Breast epithelium (tissue), 3 donors: ENCODE measurements around the gene TMEM123.

Experiments
- POLR2AphosphoS5 ChIP-seq, 3 donors: sonication (generic); formaldehyde crosslinking; IDR thresholded peaks; one replicate each; pipeline ENCODE4 v1.6.1; 2017; ENCODE audit warnings: antibody characterized with exemption in 3 of 3
- TF ChIP-seq, protein P1 (sequence below), 3 donors: fragments of 450-650 bp; IDR thresholded peaks; one replicate each; pipeline ENCODE4 v1.5.1; 2016 to 2017; ENCODE audit warnings: antibody characterized with exemption in 3 of 3, mild to moderate bottlenecking in 3 of 3, moderate library complexity in 3 of 3

DNA sequence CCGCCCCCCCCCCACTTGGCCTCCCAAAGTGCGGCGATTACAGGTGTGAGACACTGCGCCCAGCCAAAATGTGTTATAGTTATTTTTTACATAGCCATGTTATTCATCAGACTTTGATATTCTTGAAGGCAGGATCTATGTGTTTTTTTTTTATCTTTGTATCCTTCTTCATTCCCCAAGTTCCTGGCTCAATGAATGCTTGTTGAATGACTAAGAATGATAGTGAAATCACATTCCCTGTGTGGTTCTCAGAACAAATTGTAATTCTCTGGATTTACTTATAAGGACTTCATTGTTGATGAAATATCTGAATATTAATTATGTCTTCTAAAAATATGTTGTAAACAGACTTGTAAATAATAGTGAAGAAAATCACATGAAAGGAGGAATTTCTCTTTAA is 44.5 kb upstream of the TMEM123 start:
- TF ChIP-seq POLR2AphosphoS5 (IDR thresholded peaks at IDR 0.05): no peak
- TF ChIP-seq, protein P1, sequence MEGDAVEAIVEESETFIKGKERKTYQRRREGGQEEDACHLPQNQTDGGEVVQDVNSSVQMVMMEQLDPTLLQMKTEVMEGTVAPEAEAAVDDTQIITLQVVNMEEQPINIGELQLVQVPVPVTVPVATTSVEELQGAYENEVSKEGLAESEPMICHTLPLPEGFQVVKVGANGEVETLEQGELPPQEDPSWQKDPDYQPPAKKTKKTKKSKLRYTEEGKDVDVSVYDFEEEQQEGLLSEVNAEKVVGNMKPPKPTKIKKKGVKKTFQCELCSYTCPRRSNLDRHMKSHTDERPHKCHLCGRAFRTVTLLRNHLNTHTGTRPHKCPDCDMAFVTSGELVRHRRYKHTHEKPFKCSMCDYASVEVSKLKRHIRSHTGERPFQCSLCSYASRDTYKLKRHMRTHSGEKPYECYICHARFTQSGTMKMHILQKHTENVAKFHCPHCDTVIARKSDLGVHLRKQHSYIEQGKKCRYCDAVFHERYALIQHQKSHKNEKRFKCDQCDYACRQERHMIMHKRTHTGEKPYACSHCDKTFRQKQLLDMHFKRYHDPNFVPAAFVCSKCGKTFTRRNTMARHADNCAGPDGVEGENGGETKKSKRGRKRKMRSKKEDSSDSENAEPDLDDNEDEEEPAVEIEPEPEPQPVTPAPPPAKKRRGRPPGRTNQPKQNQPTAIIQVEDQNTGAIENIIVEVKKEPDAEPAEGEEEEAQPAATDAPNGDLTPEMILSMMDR (IDR thresholded peaks at IDR 0.05): no peak
